HG02759 (cell line): ENCODE results near the gene DDN.

Source experiments
- ATAC-seq: cut with Tn5 transposase; IDR thresholded peaks from one replicate; pipeline ENCODE4 v1.9.1; 2021; ENCODE audit warnings: mild to moderate bottlenecking, moderate library complexity; ENCODE audit not compliant: unreplicated experiment

Gene DDN

GRCh38 chr12:48969160-48969771 is 29.9 kb downstream of the DDN start:
- no peak for ATAC-seq

- ATAC-seq, result no peak
Observed at GRCh38 chr12:48968467-48968866, 30.7 kb downstream of the DDN start.

DNA sequence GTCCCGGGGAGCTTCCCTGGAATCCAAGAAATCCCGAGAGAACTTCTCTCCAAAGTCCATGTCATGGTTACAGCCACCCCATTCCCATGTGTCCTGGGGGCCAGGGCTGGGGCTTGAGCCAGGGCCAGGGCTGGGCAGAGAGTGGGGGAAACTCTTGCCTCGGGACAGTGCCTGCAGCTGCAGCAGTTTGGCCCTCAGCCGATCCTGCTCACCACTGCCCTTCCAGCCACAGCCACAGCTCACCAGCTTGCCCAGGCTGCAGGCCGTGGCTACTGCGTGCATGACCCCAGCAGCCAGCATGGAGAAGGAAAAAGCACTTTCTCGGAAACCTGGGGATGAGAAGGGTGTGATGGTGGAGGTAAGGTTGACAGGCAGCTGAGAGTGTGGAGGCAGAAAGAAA is 31.2 kb downstream of the DDN start:
- no peak for ATAC-seq

- no peak for ATAC-seq
Observed at GRCh38 chr12:48966177-48966895, 32.8 kb downstream of the DDN start.

DNA sequence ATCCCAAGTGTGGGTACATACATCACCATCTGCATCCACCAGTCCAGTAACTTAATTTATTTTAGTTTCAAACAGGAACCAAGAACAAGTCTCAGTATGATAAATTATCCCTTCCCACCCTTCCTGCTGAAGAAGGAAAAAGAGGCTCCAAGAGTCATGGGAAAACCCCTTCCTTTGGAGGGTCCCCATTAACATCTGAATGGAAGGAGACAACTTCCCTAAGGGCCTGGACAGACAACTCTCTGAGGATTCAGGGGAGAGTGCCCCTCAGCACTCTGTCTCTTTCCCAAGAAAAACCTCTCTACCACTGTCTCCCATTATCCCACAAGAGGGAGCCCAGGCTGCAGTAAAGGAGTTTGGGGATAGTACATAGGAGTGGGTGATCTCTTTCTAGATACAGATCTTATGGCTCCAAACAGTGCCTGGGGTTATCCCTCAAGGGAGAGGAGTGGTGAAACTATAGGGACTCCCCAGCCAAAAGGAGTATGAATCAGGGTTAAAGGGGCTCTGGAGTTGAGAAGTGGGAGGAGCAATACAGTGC is 33.8 kb downstream of the DDN start:
- ATAC-seq, result no peak

- no peak for ATAC-seq
Observed at GRCh38 chr12:48961801-48962200, 37.4 kb downstream of the DDN start.

GRCh38 chr12:48961331-48961730 is 37.8 kb downstream of the DDN start:
- ATAC-seq, result no peak

DNA sequence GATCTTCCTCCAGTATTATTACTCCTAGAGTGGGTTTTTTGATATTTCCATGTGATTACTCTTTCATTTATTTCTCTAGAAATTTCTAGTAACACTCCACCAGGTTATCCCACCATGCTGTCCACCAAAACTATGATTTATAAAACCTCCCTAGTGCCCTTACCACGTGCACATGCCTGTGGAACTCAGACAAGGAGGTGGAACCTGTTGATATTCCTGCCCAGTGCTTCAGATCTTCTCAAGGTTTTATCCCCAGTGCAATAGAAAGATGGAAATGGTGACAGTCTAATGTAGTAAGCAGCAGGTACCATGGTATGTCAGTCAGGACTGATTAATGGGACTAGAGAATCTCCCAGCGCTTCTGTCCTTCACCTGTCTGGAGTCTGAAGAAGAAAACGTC is 38.3 kb downstream of the DDN start:
- ATAC-seq, result no peak

GRCh38 chr12:48958049-48958388 is 41.2 kb downstream of the DDN start:
- ATAC-seq, result no peak

GRCh38 chr12:48957141-48958048 is 41.8 kb downstream of the DDN start, which contains the start of gene ARF3:
TSS of gene ARF3 (minus strand) at chr12:48957487. CDS start at chr12:48941095, 16,392 bp downstream.
- peak; percentile 92 for ATAC-seq

- ATAC-seq, result peak; percentile 1
Observed at GRCh38 chr12:48956279-48957140, 42.7 kb downstream of the DDN start.

- ATAC-seq, result no peak
Observed at GRCh38 chr12:48954841-48955501, 44.2 kb downstream of the DDN start.

DNA sequence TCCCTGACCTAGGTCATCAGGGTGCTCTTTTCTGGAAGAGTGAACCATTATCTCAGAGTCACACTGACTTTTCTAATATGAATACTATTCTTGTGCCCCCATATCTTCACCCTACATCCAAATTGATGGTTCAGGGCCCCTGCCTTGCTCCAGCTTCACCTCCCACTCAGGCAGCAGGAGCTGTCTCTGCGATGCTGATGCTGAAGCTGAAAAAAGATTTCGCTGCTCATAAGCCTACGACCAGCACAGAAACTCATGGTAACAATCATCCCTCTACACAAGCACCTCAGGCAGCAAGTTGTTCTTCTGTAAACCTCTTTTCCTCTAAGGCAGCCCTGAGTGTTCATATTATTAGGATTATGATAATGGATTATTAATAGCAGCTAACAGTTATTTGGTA is 45.1 kb downstream of the DDN start:
- no peak for ATAC-seq

DNA sequence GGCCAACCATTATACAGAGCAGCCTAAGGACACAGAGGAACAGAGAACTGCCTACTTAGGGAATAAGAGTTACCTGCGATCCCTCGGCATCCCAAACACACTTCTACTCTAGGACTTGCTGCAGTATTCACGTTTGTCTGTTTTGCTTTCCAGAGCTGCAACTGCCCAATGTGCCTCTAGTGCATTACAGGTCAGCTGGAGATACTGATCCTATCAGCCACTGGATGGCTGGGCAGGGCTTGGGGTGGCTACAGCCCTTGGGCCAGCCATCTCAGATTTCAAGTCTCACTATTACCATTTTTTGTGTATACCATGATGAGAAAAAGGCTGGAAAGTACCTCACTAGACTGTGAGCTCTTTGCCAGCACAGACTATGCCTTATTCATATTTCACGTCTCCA is 46.5 kb downstream of the DDN start:
- no peak for ATAC-seq

DNA sequence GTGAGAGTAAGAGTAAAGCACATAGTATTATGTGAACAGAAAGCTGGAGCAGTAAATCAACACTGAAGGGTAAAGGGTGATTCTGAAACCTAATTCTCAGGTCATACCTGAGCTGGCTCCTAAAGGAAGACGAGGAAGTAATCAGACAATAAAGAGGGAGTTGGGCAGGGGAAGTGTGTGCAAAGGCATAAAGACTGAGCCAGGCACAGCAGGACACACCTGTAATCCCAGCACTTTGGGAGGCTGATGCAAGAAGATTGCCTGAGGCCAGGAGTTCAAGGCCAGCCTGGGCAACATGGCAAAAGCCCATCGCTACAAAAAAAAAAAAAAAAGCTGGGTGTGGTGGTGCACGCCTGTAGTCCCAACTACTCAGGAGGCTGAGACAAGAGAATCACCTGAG is 51.4 kb downstream of the DDN start:
- ATAC-seq, result no peak

- no peak for ATAC-seq
Observed at GRCh38 chr12:48946943-48947342, 52.2 kb downstream of the DDN start.

- no peak for ATAC-seq
Observed at GRCh38 chr12:48946205-48946604, 53.0 kb downstream of the DDN start.
